ENCODE data around the gene TGFBR2.
A peak's percentile ranks its signal among the peaks of the same experiment; 100 is the strongest.

Gene TGFBR2

DNA sequence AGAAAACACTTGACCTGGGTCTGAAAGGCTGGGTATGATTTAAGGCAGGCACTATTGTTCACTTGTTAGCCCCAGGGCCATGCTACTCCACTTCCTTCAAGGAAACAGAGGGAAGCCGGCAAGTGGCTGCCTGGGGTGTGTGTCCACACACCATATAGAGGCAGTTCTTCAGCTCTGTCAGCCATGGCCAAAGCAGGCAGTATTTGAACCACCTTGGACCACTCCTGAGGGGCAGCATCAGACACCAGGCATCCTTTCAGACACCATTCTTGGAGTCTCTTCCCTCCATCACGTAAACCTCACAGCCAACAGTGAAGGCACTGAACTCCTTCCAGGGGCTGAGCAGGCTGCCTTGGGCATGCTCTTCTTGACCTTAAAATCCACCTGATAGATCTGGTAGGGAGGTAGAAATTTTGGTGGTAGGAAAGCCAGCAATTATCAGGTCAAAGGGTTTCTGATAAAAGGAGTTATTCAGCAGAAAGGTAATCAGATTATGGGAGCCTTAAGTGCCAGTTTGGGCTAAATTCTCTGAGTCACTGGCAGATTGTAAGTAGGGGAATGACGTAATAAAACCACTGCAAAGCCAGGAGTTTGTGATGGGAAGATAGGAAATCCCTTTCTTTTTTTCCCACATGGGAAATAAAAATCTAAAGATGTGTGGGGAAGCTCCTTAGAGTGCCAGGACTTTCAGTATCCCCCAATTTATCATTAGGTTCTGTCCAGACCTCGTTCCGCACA is 20.2 kb downstream of the TGFBR2 start:
- H3K4me3 ChIP-seq (replicated peaks; ENCODE audit: low read depth, low read length), result no peak overlapping the region
- TF ChIP-seq, protein P1, sequence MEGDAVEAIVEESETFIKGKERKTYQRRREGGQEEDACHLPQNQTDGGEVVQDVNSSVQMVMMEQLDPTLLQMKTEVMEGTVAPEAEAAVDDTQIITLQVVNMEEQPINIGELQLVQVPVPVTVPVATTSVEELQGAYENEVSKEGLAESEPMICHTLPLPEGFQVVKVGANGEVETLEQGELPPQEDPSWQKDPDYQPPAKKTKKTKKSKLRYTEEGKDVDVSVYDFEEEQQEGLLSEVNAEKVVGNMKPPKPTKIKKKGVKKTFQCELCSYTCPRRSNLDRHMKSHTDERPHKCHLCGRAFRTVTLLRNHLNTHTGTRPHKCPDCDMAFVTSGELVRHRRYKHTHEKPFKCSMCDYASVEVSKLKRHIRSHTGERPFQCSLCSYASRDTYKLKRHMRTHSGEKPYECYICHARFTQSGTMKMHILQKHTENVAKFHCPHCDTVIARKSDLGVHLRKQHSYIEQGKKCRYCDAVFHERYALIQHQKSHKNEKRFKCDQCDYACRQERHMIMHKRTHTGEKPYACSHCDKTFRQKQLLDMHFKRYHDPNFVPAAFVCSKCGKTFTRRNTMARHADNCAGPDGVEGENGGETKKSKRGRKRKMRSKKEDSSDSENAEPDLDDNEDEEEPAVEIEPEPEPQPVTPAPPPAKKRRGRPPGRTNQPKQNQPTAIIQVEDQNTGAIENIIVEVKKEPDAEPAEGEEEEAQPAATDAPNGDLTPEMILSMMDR (IDR thresholded peaks at IDR 0.05; ENCODE audit: insufficient read depth, low read length, poor library complexity, severe bottlenecking), result no peak
- no peak for DNase-seq (ENCODE audit: extremely low read depth, insufficient read length)
- H3K27me3 ChIP-seq (replicated peaks; ENCODE audit: control insufficient read depth, insufficient read depth, low read length), result no peaks in the 10 kb centered on the region
- no peaks in the 10 kb centered on the region for H3K36me3 ChIP-seq (ENCODE audit: control insufficient read depth, insufficient read depth, low read length)

DNA sequence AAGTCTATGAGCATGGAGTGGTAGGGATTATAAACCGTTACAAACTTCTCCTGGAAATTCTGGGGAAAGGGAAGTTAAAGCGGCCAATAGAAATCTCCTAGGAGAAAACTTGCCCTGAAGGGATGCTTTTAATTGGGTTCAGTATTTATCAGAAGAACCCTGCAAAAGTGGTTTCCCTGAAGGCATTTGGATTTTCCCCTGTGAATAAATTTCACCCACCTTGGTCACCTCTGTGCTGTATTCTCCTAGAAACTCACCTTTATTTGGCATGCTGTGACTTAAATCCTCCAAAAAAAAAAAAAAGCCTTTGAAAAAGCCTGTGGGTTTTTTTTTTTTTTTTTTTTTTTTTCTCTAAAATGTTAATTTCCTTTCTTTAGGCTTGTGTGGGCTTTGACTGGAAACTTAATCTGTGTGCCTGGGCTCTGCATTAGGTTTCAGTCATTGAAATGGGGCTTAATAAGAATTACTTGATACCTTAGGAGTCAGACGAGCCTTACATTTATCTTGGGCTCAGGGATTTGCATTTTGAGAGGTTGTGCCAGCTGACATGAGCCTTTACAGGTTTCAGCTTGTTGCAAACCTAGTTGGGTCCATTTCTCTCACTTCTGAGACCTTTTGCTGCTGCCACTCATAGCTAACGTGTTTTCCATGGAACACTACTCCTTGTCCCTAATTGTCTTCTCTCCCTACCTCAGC is 22.0 kb downstream of the TGFBR2 start:
- H3K4me3 ChIP-seq (replicated peaks; ENCODE audit: low read depth, low read length), result no peak overlapping the region
- no peak for DNase-seq (ENCODE audit: extremely low read depth, insufficient read length)
- H3K36me3 ChIP-seq (ENCODE audit: control insufficient read depth, insufficient read depth, low read length), result no peaks in the 10 kb centered on the region
- TF ChIP-seq, protein P1 (IDR thresholded peaks at IDR 0.05; ENCODE audit: insufficient read depth, low read length, poor library complexity, severe bottlenecking), result no peak
- H3K27me3 ChIP-seq (replicated peaks; ENCODE audit: control insufficient read depth, insufficient read depth, low read length), result no peaks in the 10 kb centered on the region

DNA sequence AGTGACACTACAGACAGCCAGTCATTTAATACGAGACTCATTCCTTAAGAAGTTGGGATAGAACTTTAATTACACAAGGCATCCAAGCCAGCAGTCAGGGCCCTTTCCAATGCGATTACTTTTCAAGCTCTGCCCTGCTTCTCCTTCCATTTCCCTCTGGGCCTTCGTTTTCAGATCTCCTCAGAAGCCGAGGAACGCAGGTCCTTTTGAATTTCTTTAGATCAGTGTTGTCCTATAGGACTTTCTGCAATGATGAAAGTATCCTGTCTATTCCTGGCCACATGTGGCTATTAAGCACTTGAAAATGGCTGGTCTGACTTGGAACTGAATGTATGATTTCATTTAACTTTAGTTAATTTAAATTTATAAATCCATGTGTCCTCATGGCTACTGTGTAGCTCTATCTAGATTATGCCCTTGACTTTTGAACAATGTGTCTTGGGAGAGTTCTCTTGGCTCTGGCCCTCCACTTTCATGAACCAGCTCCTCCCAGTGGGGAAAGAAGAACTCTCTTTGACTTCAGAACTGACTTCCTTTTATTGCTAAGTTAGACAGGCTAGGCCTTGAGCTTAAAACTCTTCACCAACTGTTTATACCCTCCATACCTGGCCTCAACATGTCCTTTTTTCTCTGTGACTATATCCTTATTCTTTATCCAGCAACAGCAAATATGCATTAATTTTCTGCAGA is 22.6 kb downstream of the TGFBR2 start:
- Histone ChIP-seq H3K4me3 (replicated peaks; ENCODE audit: low read depth, low read length) (no peak overlapping the region), H3K36me3 (ENCODE audit: control insufficient read depth, insufficient read depth, low read length) (no peaks in the 10 kb centered on the region), H3K27me3 (replicated peaks; ENCODE audit: control insufficient read depth, insufficient read depth, low read length) (no peaks in the 10 kb centered on the region)
- TF ChIP-seq, protein P1 (IDR thresholded peaks at IDR 0.05; ENCODE audit: insufficient read depth, low read length, poor library complexity, severe bottlenecking), result peak; percentile 39
- no peak for DNase-seq (ENCODE audit: extremely low read depth, insufficient read length)

GRCh38 chr3:30629746-30630145 is 23.3 kb downstream of the TGFBR2 start:
- no peaks in the 10 kb centered on the region for H3K36me3 ChIP-seq (ENCODE audit: control insufficient read depth, insufficient read depth, low read length)
- no peak for DNase-seq (ENCODE audit: extremely low read depth, insufficient read length)

DNA sequence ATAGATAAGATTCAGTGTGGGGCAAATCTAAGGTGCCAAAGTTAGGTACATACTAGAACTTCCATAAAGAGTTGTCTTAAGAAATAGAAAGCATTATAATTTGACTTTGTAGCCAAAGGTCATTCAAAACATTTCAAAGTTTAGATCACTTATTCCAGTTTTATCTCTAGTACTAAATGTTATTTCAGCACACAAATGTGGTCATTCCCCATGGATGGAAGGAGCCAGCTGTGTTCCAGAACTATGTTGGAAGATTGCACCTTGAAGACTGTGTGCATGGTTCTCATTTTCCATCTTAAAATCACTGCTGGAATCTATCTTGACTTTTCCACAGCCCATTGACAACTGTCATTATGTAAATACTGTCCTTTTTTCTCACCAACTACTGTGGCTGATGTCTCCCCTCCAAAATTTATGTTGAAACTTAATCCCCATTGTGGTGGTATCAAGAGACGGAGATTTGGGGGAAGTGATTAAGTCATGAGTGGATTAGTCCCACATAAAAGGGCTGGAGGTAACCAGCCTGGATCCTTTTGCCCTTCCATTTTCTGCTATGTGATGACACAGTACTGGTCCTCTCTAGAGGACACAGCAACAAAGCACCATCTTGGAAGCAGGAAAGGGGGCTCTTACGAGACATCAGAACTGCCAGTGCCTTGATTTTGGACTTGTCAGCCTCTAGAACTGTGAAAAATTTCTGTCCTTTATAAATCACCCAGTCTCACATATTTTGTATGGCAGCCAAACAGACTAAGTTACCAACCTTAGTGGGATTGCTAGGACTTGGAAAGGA is 24.0 kb downstream of the TGFBR2 start:
- TF ChIP-seq, protein P1 (IDR thresholded peaks at IDR 0.05; ENCODE audit: insufficient read depth, low read length, poor library complexity, severe bottlenecking), result no peak
- Histone ChIP-seq H3K4me3 (replicated peaks; ENCODE audit: low read depth, low read length) (no peak overlapping the region), H3K27me3 (replicated peaks; ENCODE audit: control insufficient read depth, insufficient read depth, low read length) (no peaks in the 10 kb centered on the region), H3K36me3 (ENCODE audit: control insufficient read depth, insufficient read depth, low read length) (no peaks in the 10 kb centered on the region)
- DNase-seq (ENCODE audit: extremely low read depth, insufficient read length), result no peak

More at GRCh38 chr3:30629746-30630145, 23.3 kb downstream of the TGFBR2 start:
- TF ChIP-seq, protein P1 (IDR thresholded peaks at IDR 0.05; ENCODE audit: insufficient read depth, low read length, poor library complexity, severe bottlenecking), result no peak
- no peaks in the 10 kb centered on the region for H3K27me3 ChIP-seq (replicated peaks; ENCODE audit: control insufficient read depth, insufficient read depth, low read length)
- H3K4me3 ChIP-seq (replicated peaks; ENCODE audit: low read depth, low read length), result no peak overlapping the region
